Measurements from ENCODE around the gene LMX1B. TPM values are rescaled to one million over a fixed set of nuclear protein-coding genes. Genes with fewer than 3 reads are reported as not detected.

LMX1B gene
- total and polyA plus RNA-seq, 11 donors, result 0.15 to 1.1 (median 0.39) TPM

GRCh38 chr9:126667190-126668055, 53.7 kb downstream of the LMX1B start:
- intact Hi-C loops (cut with DNase I), result loop anchor here in 1 of 10 donors (5.0 kb wide), 1 partner anchor 50 kb away; no protein-coding TSS in a partner anchor
- peaks cover 0 to 49% (median 3%) of the 10 kb centered on the region in 9 donors for H3K27me3 ChIP-seq
- H3K27ac ChIP-seq, result no peak overlapping the region
- H3K4me1 ChIP-seq, result peaks cover 0 to 41% (median 14%) of the 10 kb centered on the region in 12 donors
- DNase-seq (no peak), ATAC-seq (no peak)
- no peaks in the 10 kb centered on the region for H3K9me3 ChIP-seq
- TF ChIP-seq POLR2A (IDR thresholded peaks at IDR 0.05), result no peak
- TF ChIP-seq, protein P1, sequence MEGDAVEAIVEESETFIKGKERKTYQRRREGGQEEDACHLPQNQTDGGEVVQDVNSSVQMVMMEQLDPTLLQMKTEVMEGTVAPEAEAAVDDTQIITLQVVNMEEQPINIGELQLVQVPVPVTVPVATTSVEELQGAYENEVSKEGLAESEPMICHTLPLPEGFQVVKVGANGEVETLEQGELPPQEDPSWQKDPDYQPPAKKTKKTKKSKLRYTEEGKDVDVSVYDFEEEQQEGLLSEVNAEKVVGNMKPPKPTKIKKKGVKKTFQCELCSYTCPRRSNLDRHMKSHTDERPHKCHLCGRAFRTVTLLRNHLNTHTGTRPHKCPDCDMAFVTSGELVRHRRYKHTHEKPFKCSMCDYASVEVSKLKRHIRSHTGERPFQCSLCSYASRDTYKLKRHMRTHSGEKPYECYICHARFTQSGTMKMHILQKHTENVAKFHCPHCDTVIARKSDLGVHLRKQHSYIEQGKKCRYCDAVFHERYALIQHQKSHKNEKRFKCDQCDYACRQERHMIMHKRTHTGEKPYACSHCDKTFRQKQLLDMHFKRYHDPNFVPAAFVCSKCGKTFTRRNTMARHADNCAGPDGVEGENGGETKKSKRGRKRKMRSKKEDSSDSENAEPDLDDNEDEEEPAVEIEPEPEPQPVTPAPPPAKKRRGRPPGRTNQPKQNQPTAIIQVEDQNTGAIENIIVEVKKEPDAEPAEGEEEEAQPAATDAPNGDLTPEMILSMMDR (IDR thresholded peaks at IDR 0.05), result no peak
- WGBS, 4 donors, result 78 to 85% (median 82%) methylated on average over 15 of the region's 15 CpGs
- H3K36me3 ChIP-seq, result no peaks in the 10 kb centered on the region
- H3K4me3 ChIP-seq, result no peak overlapping the region

GRCh38 chr9:126668058-126668457, 54.3 kb downstream of the LMX1B start:
- intact Hi-C loops (cut with DNase I), result loop anchor here in 1 of 10 donors (5.0 kb wide), 1 partner anchor 51 kb away; no protein-coding TSS in a partner anchor
- no peak overlapping the region for H3K27ac ChIP-seq
- ATAC-seq (no peak), DNase-seq (no peak)
- H3K27me3 ChIP-seq, result peaks cover 0 to 54% (median 5%) of the 10 kb centered on the region in 9 donors
- no peak for TF ChIP-seq POLR2A (IDR thresholded peaks at IDR 0.05)
- TF ChIP-seq, protein P1 (IDR thresholded peaks at IDR 0.05), result no peak
- no peaks in the 10 kb centered on the region for H3K36me3 ChIP-seq
- H3K4me1 ChIP-seq, result peaks cover 0 to 36% (median 11%) of the 10 kb centered on the region in 12 donors
- 79 to 91% (median 87%) methylated on average over 3 of the region's 3 CpGs for WGBS, 4 donors
- H3K9me3 ChIP-seq, result no peaks in the 10 kb centered on the region
- H3K4me3 ChIP-seq, result no peak overlapping the region

DNA sequence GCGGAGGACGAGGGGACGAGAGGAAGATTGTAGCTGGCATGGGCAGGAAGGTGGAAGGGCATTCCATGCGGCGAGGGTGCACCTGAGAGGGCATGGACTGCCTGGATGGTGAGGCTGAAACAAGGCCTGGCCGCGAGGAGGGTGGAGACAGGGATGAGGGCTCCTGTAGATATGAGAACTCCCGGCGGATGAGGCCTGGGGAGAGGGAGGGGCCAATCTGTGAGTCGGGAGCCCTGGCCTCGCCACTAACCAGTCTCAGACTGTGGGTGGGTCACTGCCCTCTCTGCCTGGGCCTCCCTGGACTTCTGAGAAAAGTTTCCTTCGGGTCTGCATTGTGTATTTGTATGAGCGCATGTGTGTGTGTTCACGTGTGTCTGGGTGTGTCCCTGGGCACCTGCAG, 55.4 kb downstream of the LMX1B start:
- Histone ChIP-seq H3K4me3 (no peak overlapping the region), H3K36me3 (no peaks in the 10 kb centered on the region), H3K27me3 (peaks cover 0 to 63% (median 7%) of the 10 kb centered on the region in 9 donors), H3K27ac (no peak overlapping the region), H3K9me3 (no peaks in the 10 kb centered on the region), H3K4me1 (peaks cover 0 to 26% (median 4%) of the 10 kb centered on the region in 12 donors)
- DNase-seq, result no peak
- TF ChIP-seq POLR2A (IDR thresholded peaks at IDR 0.05), result no peak
- TF ChIP-seq, protein P1 (IDR thresholded peaks at IDR 0.05), result no peak
- no peak for ATAC-seq
- 73 to 81% (median 77%) methylated on average over 14 of the region's 14 CpGs for WGBS, 4 donors
- intact Hi-C loops (cut with DNase I), result loop anchor here in 1 of 10 donors (5.0 kb wide), 1 partner anchor 52 kb away; no protein-coding TSS in a partner anchor

GRCh38 chr9:126670270-126670669, 56.5 kb downstream of the LMX1B start:
- intact Hi-C loops (cut with DNase I), result no loop called here
- Histone ChIP-seq H3K27me3 (peaks cover 0 to 68% (median 13%) of the 10 kb centered on the region in 9 donors), H3K4me3 (no peak overlapping the region), H3K9me3 (no peaks in the 10 kb centered on the region), H3K36me3 (no peaks in the 10 kb centered on the region), H3K27ac (no peak overlapping the region), H3K4me1 (peaks cover 0 to 19% (median 0%) of the 10 kb centered on the region in 12 donors)
- TF ChIP-seq, protein P1 (IDR thresholded peaks at IDR 0.05), result no peak
- no peak for TF ChIP-seq POLR2A (IDR thresholded peaks at IDR 0.05)
- WGBS, 4 donors, result 92 to 96% (median 93%) methylated on average over 12 of the region's 12 CpGs
- ATAC-seq (no peak), DNase-seq (no peak)
